SK-N-SH (cell line): ENCODE measurements around the gene ACSL3.
"Not testable (repeated sequence)": the region's sequence is repeated elsewhere in the genome, so short reads cannot be mapped to it uniquely, and the experiment has no call there.

Experiments used
- EP300 ChIP-seq, 2 experiments: IDR thresholded peaks; 2 replicates each; pipeline versions ENCODE4 v1.4.0 to v1.6.1; 2012; ENCODE audit warnings: borderline replicate concordance in 1 of 2, low read depth in 1 of 2, low read length in 1 of 2
- EZH2phosphoT487 ChIP-seq: fragments of 200-600 bp; sonication (generic); IDR thresholded peaks from 2 replicates; pipeline ENCODE4 v1.6.1; 2017; ENCODE audit warnings: low read depth, mixed run types, mild to moderate bottlenecking, antibody characterized with exemption, moderate library complexity, borderline replicate concordance
- JUND ChIP-seq: IDR thresholded peaks from 2 replicates; pipeline ENCODE4 v1.4.0; 2012
- MEF2A ChIP-seq: IDR thresholded peaks from 2 replicates; pipeline ENCODE4 v1.4.0; 2012; ENCODE audit warnings: low read depth, borderline replicate concordance
- NRF1 ChIP-seq: IDR thresholded peaks from 2 replicates; pipeline ENCODE4 v1.6.1; 2012; ENCODE audit warnings: low read depth, mild to moderate bottlenecking, low read length
- POLR2AphosphoS5 ChIP-seq: IDR thresholded peaks from 2 replicates; pipeline ENCODE4 v1.6.1; 2012; ENCODE audit warnings: low read depth, low read length
- RAD21 ChIP-seq: IDR thresholded peaks from 2 replicates; pipeline ENCODE4 v1.6.1; 2012; ENCODE audit warnings: mild to moderate bottlenecking, low read length
- RFX5 ChIP-seq: IDR thresholded peaks from 2 replicates; pipeline ENCODE4 v1.6.1; 2012; ENCODE audit warnings: mild to moderate bottlenecking, improper control_type of control experiment, low read length
- TF ChIP-seq, protein P1 (sequence below): fragments of 200-600 bp; sonication (generic); IDR thresholded peaks from 2 replicates; pipeline ENCODE4 v1.6.1; 2017; ENCODE audit warnings: antibody characterized with exemption, mild to moderate bottlenecking, moderate library complexity
- TF ChIP-seq, protein P2 (sequence below): fragments of 150-350 bp; IDR thresholded peaks from 2 replicates; pipeline ENCODE4 v1.6.1; 2017; ENCODE audit warnings: antibody characterized with exemption, low read length, low read depth, borderline replicate concordance

DNA sequence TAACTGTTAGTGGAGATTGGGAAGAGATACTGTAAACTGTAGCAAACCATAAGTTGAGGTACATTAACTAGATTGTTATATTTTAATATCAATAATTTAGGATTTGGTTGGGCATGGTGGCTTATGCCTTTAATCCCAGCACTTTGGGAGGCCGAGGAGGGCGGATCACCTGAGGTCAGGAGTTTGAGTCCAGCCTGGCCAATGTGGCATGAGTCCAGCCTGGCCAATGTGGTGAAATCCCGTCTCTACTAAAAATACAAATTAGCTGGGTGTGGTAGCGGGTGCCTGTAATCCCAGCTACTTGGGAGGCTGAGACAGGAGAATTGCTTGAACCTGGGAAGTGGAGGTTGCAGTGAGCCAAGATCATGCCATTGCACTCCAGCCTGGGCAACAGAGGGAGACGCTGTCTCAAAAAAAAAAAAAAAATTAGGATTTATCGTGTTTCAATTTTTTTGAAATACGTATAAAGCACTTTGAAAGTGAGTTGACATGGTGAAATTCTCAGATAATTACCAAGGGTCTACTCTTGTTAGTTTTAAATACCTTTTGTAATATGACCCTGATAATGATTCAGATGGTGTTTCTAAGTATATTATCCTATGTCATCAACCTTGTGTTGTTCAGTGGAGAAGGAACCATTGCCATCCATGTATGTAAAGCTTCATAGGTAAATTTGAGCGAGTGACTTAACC is 7.9 kb downstream of the ACSL3 start:
- not testable (repeated sequence) for TF ChIP-seq JUND; EP300 (IDR thresholded peaks at IDR 0.05; ENCODE audit: borderline replicate concordance in 1 of 2, low read depth in 1 of 2, low read length in 1 of 2); POLR2AphosphoS5; RAD21; EZH2phosphoT487; NRF1; MEF2A; RFX5
- TF ChIP-seq, protein P1, sequence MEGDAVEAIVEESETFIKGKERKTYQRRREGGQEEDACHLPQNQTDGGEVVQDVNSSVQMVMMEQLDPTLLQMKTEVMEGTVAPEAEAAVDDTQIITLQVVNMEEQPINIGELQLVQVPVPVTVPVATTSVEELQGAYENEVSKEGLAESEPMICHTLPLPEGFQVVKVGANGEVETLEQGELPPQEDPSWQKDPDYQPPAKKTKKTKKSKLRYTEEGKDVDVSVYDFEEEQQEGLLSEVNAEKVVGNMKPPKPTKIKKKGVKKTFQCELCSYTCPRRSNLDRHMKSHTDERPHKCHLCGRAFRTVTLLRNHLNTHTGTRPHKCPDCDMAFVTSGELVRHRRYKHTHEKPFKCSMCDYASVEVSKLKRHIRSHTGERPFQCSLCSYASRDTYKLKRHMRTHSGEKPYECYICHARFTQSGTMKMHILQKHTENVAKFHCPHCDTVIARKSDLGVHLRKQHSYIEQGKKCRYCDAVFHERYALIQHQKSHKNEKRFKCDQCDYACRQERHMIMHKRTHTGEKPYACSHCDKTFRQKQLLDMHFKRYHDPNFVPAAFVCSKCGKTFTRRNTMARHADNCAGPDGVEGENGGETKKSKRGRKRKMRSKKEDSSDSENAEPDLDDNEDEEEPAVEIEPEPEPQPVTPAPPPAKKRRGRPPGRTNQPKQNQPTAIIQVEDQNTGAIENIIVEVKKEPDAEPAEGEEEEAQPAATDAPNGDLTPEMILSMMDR, result not testable (repeated sequence)
- TF ChIP-seq, protein P2, sequence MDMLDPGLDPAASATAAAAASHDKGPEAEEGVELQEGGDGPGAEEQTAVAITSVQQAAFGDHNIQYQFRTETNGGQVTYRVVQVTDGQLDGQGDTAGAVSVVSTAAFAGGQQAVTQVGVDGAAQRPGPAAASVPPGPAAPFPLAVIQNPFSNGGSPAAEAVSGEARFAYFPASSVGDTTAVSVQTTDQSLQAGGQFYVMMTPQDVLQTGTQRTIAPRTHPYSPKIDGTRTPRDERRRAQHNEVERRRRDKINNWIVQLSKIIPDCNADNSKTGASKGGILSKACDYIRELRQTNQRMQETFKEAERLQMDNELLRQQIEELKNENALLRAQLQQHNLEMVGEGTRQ, result not testable (repeated sequence)
